HepG2 (cell line): ENCODE measurements around the gene DFFA. TPM values are rescaled to one million over a fixed set of nuclear protein-coding genes. Genes with fewer than 3 reads are reported as not detected.

Experiments used
- ELF4 ChIP-seq: sonication (generic); formaldehyde crosslinking; IDR thresholded peaks from 2 replicates; pipeline ENCODE4 v1.5.0; 2020; ENCODE audit warnings: missing genetic modification reagents, mild to moderate bottlenecking, moderate library complexity, borderline replicate concordance
- ELK4 ChIP-seq: sonication (generic); formaldehyde crosslinking; IDR thresholded peaks from 2 replicates; pipeline ENCODE4 v1.9.0; 2021; ENCODE audit warnings: missing genetic modification reagents, borderline replicate concordance
- KAT8 ChIP-seq: IDR thresholded peaks from 2 replicates; pipeline ENCODE4 v1.6.1; 2016; ENCODE audit warnings: missing genetic modification reagents, missing compliant biosample characterization
- KDM1A ChIP-seq: IDR thresholded peaks from 2 replicates; pipeline ENCODE4 v1.6.1; 2016; ENCODE audit warnings: missing compliant biosample characterization
- MATR3 ChIP-seq: sonication (generic); formaldehyde crosslinking; IDR thresholded peaks from 2 replicates; pipeline ENCODE4 v1.4.0; 2020; ENCODE audit warnings: missing genetic modification reagents
- NFAT5 ChIP-seq: sonication (generic); formaldehyde crosslinking; IDR thresholded peaks from 2 replicates; pipeline ENCODE4 v1.4.0; 2020; ENCODE audit warnings: missing genetic modification reagents
- PAX8 ChIP-seq: sonication (generic); formaldehyde crosslinking; IDR thresholded peaks from 2 replicates; pipeline ENCODE4 v1.8.0; 2022; ENCODE audit warnings: mild to moderate bottlenecking, missing genetic modification reagents, borderline replicate concordance
- THRA ChIP-seq: sonication (generic); formaldehyde crosslinking; IDR thresholded peaks from 2 replicates; pipeline ENCODE4 v1.4.0; 2020; ENCODE audit warnings: missing genetic modification reagents, borderline replicate concordance
- ZBTB37 ChIP-seq: sonication (generic); formaldehyde crosslinking; IDR thresholded peaks from 2 replicates; pipeline ENCODE4 v1.4.0; 2020; ENCODE audit warnings: mild to moderate bottlenecking, missing genetic modification reagents
- ZKSCAN5 ChIP-seq: sonication (generic); formaldehyde crosslinking; IDR thresholded peaks from 2 replicates; pipeline ENCODE4 v1.5.1; 2020; ENCODE audit warnings: mild to moderate bottlenecking, missing genetic modification reagents
- ZNF234 ChIP-seq: sonication (generic); formaldehyde crosslinking; conservative IDR thresholded peaks from 2 replicates; pipeline ENCODE4 v1.5.1; 2020; ENCODE audit warnings: mild to moderate bottlenecking, missing genetic modification reagents
- ZNF574 ChIP-seq: sonication (generic); formaldehyde crosslinking; IDR thresholded peaks from 2 replicates; pipeline ENCODE4 v1.4.0; 2020; ENCODE audit warnings: missing genetic modification reagents
- ZNF639 ChIP-seq: conservative IDR thresholded peaks from 2 replicates; pipeline ENCODE4 v1.6.1; 2018; ENCODE audit warnings: missing genetic modification reagents
- ZNF709 ChIP-seq: sonication (generic); formaldehyde crosslinking; IDR thresholded peaks from 2 replicates; pipeline ENCODE4 v1.5.0; 2020; ENCODE audit warnings: mild to moderate bottlenecking, missing genetic modification reagents
- polyA plus RNA-seq, 8 experiments: library from polyadenylated mRNA; depleted of rRNA in 3 of 8; stranded (reverse) in 7 of 8; unstranded in 1 of 8; fragments of >200 nt; fragmentation: Illumina TruSeq in 4 of 8; extraction: Trizol in 4 of 8; gene quantifications; 2 replicates each; pipeline versions ENCODE4 v1.2.1 to v1.2.3, GENCODE V29; 2011 to 2016; ENCODE audit warnings: low read depth in 4 of 8, missing spikeins in 1 of 8, mixed read lengths in 1 of 8; ENCODE audit not compliant: insufficient read depth in 1 of 8
- total RNA-seq, 5 experiments: library from RNA; depleted of rRNA; stranded (reverse); fragments of >200 nt; fragmentation: Illumina TruSeq; extraction: Trizol; gene quantifications; 2 replicates each; pipeline ENCODE4 v1.2.3, GENCODE V29; 2016; ENCODE audit warnings: low read depth in 1 of 5

DFFA gene
- total and polyA plus RNA-seq, 2 of the 13 experiments (the other 11 are each of a cell fraction or from before 2014, with no cell fraction given), result 16.5 to 33.9 TPM

- peak; percentile 67 for TF ChIP-seq THRA
- TF ChIP-seq MATR3, result no peak
- TF ChIP-seq ZNF574 (CRISPR knock-in tag), result peak; percentile 91
- 0 out of 2 replicates have a peak, but pooled peaks have one; percentile 36 for TF ChIP-seq ZNF234 (CRISPR knock-in tag)
- TF ChIP-seq NFAT5 (CRISPR knock-in tag), result peak; percentile 76
- no peak for TF ChIP-seq ZBTB37 (CRISPR knock-in tag)
- peak; percentile 21; the same call in 1 of the 2 replicates for TF ChIP-seq ZNF639 (CRISPR knock-in tag)
- TF ChIP-seq ELK4 (CRISPR knock-in tag), result no peak
- no peak for TF ChIP-seq ZKSCAN5
- no peak for TF ChIP-seq KDM1A (CRISPR knock-in tag)
- TF ChIP-seq ZNF709 (CRISPR knock-in tag), result peak; percentile 82; the same call in 1 of the 2 replicates
- TF ChIP-seq PAX8 (CRISPR knock-in tag), result peak; percentile 81; the same call in 1 of the 2 replicates
- TF ChIP-seq ELF4 (CRISPR knock-in tag), result no peak
- TF ChIP-seq KAT8 (CRISPR knock-in tag), result peak; percentile 82
Measured at GRCh38 chr1:10430216-10431069, 41.9 kb downstream of the DFFA start, which contains the start of gene CENPS (continued).
